ENCODE measurements around the gene PPDPF.
"Not testable (repeated sequence)": the region's sequence is repeated elsewhere in the genome, so short reads cannot be mapped to it uniquely, and the experiment has no call there.

Gene PPDPF, protein sequence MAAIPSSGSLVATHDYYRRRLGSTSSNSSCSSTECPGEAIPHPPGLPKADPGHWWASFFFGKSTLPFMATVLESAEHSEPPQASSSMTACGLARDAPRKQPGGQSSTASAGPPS

GRCh38 chr20:63520504-63520933 lies at the start of gene PPDPF:
TSS of gene PPDPF (plus strand) at chr20:63520765. CDS start at chr20:63521309, 544 bp downstream.
- Mint-ChIP-seq H3K36me3 (peaks cover 35% of the 10 kb centered on the region), H3K4me3 (peak within 1 kb of the TSS; percentile 77), H3K9me3 (peaks cover 5% of the 10 kb centered on the region), H3K27ac (peak within 1 kb of the TSS; percentile 34), H3K4me1 (peaks cover 12% of the 10 kb centered on the region)
- ATAC-seq: peak; percentile 86
- peak in 1 of 2 donors; percentile 89 for DNase-seq (ENCODE audit: low spot score in 2 of 2)

GRCh38 chr20:63471002-63471716 lies 49.4 kb upstream of the PPDPF start:
- Mint-ChIP-seq H3K4me3 (no peak overlapping the region), H3K9me3 (no peaks in the 10 kb centered on the region), H3K4me1 (peaks cover 10% of the 10 kb centered on the region), H3K36me3 (no peaks in the 10 kb centered on the region), H3K27ac (no peak overlapping the region)
- no peak for DNase-seq (ENCODE audit: low spot score in 2 of 2)
- no peak for ATAC-seq

DNA sequence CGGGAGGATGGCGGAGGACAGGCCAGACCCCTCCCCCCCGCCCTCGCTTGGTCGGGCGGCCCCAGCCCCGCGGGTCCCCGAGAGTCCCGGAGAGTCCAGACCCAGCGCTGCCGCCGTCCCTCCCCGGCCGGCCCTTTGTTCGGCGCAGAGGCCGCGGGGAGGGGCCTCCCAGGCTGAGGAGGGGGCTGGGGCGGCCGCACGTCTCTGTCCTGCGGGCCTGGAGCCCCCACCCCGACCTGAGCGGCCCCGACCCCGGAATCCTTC lies 48.9 kb upstream of the PPDPF start:
- Mint-ChIP-seq H3K4me3 (no peak overlapping the region), H3K4me1 (peaks cover 10% of the 10 kb centered on the region), H3K27ac (no peak overlapping the region), H3K9me3 (no peaks in the 10 kb centered on the region), H3K36me3 (no peaks in the 10 kb centered on the region)
- DNase-seq (ENCODE audit: low spot score in 2 of 2) (no peak), ATAC-seq (no peak)

DNA sequence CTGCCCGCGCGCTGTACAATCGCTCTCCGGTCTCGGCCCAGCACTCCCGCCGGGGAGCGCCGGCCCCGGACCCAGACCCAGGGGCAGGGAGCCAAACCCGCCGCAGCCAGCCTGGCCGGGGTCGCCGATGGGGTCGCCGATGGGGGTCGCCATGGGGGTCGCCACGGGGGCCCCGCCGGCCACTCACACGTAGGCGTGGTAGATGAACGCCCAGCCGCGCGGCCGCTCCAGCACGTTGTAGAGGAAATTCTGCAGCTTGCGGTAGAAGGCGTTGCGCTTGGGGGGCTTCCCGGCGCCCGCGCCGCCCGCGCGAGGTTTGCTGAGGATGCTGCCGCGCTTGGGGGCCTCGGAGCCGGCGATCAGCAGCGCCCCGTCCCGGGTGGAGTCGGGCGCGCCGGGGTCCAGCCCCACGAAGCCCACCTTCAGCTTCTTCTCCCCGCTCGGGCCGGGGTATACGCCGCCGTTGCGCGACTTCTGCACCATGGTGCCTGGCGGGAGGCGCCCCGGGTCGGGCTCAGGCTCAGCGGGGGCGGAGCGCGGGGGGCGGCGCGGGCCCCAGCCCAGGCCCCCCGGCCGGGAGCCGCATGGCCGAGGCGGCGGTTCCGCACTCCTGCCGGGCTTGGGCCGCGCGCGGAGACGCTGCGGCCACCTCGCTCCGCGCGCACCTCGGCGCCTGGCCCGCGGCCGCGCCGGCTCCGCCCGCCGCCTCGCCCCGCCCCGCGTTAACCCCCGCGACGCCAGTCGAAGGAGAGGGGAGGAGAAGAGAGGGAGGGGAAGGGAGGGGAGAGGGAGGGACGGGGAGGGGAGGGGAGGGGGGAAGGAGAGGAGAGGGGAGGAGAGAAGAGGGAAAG lies 48.4 kb upstream of the PPDPF start, which contains the start of gene KCNQ2:
Gene KCNQ2 (minus strand): TSS at position 675 of the 851 bp plus-strand sequence. CDS start 192 bp downstream, at position 483.
- no peak within 1 kb of the TSS for H3K4me3 Mint-ChIP-seq
- no peaks in the 10 kb centered on the region for H3K36me3 Mint-ChIP-seq
- no peak within 1 kb of the TSS for H3K27ac Mint-ChIP-seq
- peaks cover 10% of the 10 kb centered on the region for H3K4me1 Mint-ChIP-seq
- DNase-seq (ENCODE audit: low spot score in 2 of 2) (no peak), ATAC-seq (no peak)
- H3K9me3 Mint-ChIP-seq: no peaks in the 10 kb centered on the region

GRCh38 chr20:63472862-63473390 lies 47.6 kb upstream of the PPDPF start:
- no peaks in the 10 kb centered on the region for H3K9me3 Mint-ChIP-seq
- DNase-seq (ENCODE audit: low spot score in 2 of 2) (no peak), ATAC-seq (no peak)
- H3K27ac Mint-ChIP-seq: no peak overlapping the region
- H3K4me1 Mint-ChIP-seq: peaks cover 10% of the 10 kb centered on the region
- no peaks in the 10 kb centered on the region for H3K36me3 Mint-ChIP-seq
- H3K4me3 Mint-ChIP-seq: no peak overlapping the region

GRCh38 chr20:63473555-63474449 lies 46.8 kb upstream of the PPDPF start:
- no peak for DNase-seq (ENCODE audit: low spot score in 2 of 2)
- ATAC-seq: no peak
- no peaks in the 10 kb centered on the region for H3K36me3 Mint-ChIP-seq
- H3K4me3 Mint-ChIP-seq: peak overlapping the region; percentile 7
- peaks cover 10% of the 10 kb centered on the region for H3K4me1 Mint-ChIP-seq
- H3K27ac Mint-ChIP-seq: no peak overlapping the region
- H3K9me3 Mint-ChIP-seq: no peaks in the 10 kb centered on the region

GRCh38 chr20:63475209-63475608 lies 45.4 kb upstream of the PPDPF start:
- peak; percentile 14 for ATAC-seq
- no peaks in the 10 kb centered on the region for H3K9me3 Mint-ChIP-seq
- H3K27ac Mint-ChIP-seq: no peak overlapping the region
- H3K4me1 Mint-ChIP-seq: peaks cover 10% of the 10 kb centered on the region
- no peak for DNase-seq (ENCODE audit: low spot score in 2 of 2)
- H3K36me3 Mint-ChIP-seq: no peaks in the 10 kb centered on the region
- H3K4me3 Mint-ChIP-seq: no peak overlapping the region

GRCh38 chr20:63477061-63477616 lies 43.4 kb upstream of the PPDPF start:
- H3K4me1 Mint-ChIP-seq: peaks cover 15% of the 10 kb centered on the region
- ATAC-seq (no peak), DNase-seq (ENCODE audit: low spot score in 2 of 2) (no peak)
- H3K4me3 Mint-ChIP-seq: no peak overlapping the region
- H3K36me3 Mint-ChIP-seq: no peaks in the 10 kb centered on the region
- no peak overlapping the region for H3K27ac Mint-ChIP-seq
- H3K9me3 Mint-ChIP-seq: no peaks in the 10 kb centered on the region

DNA sequence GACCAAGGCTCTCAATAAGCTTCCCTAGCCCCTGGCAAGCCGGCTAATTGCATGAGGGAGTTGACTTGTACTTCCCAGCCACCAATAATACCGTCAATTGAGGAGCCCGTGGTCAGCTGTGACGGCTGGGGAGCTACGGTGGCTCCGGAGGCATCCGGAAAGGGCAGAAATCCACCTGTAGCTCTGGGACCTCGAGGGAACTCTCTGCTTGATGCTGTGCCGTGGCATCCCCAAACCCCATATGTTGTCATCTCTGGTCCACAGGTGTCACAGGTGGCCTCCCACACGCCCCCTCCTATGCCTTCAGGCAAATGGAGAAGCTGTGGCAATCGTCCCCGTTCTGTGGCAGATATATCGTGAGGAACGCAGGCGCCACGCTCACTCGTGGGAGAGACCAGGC lies 42.6 kb upstream of the PPDPF start:
- no peak for DNase-seq (ENCODE audit: low spot score in 2 of 2)
- no peaks in the 10 kb centered on the region for H3K9me3 Mint-ChIP-seq
- no peak overlapping the region for H3K4me3 Mint-ChIP-seq
- no peak for ATAC-seq
- H3K27ac Mint-ChIP-seq: no peak overlapping the region
- H3K36me3 Mint-ChIP-seq: no peaks in the 10 kb centered on the region
- H3K4me1 Mint-ChIP-seq: peaks cover 18% of the 10 kb centered on the region

GRCh38 chr20:63478346-63479302 lies 41.9 kb upstream of the PPDPF start:
- no peak overlapping the region for H3K4me3 Mint-ChIP-seq

GRCh38 chr20:63479695-63480419 lies 40.7 kb upstream of the PPDPF start:
- not testable (repeated sequence) for DNase-seq (ENCODE audit: low spot score in 2 of 2)
- H3K4me1 Mint-ChIP-seq: peaks cover 11% of the 10 kb centered on the region

More at GRCh38 chr20:63478346-63479302, 41.9 kb upstream of the PPDPF start:
- ATAC-seq (no peak), DNase-seq (ENCODE audit: low spot score in 2 of 2) (no peak)
- H3K4me1 Mint-ChIP-seq: peaks cover 20% of the 10 kb centered on the region
- no peaks in the 10 kb centered on the region for H3K9me3 Mint-ChIP-seq
- H3K27ac Mint-ChIP-seq: no peak overlapping the region
- H3K36me3 Mint-ChIP-seq: no peaks in the 10 kb centered on the region

GRCh38 chr20:63481503-63481902 lies 39.1 kb upstream of the PPDPF start:
- DNase-seq (ENCODE audit: low spot score in 2 of 2) (no peak), ATAC-seq (no peak)
- no peaks in the 10 kb centered on the region for H3K9me3 Mint-ChIP-seq
- peaks cover 16% of the 10 kb centered on the region for H3K4me1 Mint-ChIP-seq
- H3K4me3 Mint-ChIP-seq: no peak overlapping the region
- H3K36me3 Mint-ChIP-seq: no peaks in the 10 kb centered on the region
- H3K27ac Mint-ChIP-seq: no peak overlapping the region

More at GRCh38 chr20:63479695-63480419, 40.7 kb upstream of the PPDPF start:
- H3K9me3 Mint-ChIP-seq, ATAC-seq, H3K36me3 Mint-ChIP-seq, H3K4me3 Mint-ChIP-seq, H3K27ac Mint-ChIP-seq: not testable (repeated sequence)

DNA sequence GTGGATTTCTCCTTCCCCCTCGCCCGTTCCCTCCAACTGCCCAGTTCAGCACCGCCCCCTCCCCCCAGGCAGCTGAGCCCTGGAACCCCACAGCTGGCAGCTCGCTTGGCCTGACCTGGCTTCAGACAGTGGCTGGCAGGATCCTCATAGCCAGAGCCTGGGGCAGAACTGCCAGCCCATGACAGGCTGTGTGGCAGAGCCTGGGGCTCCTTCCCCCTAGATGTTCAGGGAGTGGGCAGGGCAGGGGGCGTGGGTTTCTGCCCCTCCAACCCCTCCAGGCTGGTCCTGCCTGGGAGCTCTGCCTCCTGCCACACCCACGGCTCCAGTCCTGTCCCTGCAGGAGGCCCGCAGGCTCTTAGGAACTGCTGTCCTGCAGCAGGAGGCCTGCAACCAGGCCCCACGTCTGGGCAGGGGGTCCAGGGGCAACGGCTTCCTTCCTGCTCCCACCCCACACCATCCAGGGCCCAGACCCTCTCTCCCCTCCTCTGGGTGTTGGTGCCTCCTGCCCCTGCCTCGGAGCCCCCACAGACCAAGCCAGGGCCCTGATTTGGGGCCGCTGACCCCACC lies 38.5 kb upstream of the PPDPF start:
- Mint-ChIP-seq H3K36me3 (no peaks in the 10 kb centered on the region), H3K27ac (no peak overlapping the region), H3K4me1 (peaks cover 16% of the 10 kb centered on the region), H3K9me3 (no peaks in the 10 kb centered on the region), H3K4me3 (no peak overlapping the region)
- DNase-seq (ENCODE audit: low spot score in 2 of 2) (no peak), ATAC-seq (no peak)

All from stimulated activated effector memory CD8-positive, alpha-beta T cell treated with anti-CD3 and anti-CD28 coated beads, Interleukin-12 subunit alpha, Interleukin-12 subunit beta, amount 100 ng/mL, for 72 hours (primary cell).